Heart left ventricle (tissue), 13 donors: Measurements from ENCODE around the gene PLCG2.

Experiments used
- CTCF ChIP-seq, 12 donors: fragments of 200-600 bp; sonication (generic) in 4 of 12; IDR thresholded peaks; one replicate each; pipeline versions ENCODE4 v1.5.0 to v1.8.0; 2018 to 2022; ENCODE audit warnings: antibody characterized with exemption in 12 of 12, mild to moderate bottlenecking in 5 of 12
- POLR2A ChIP-seq, 2 donors: fragments of 450-650 bp; IDR thresholded peaks; one replicate each; pipeline ENCODE4 v1.6.1; 2017; ENCODE audit warnings: antibody characterized with exemption in 2 of 2, mild to moderate bottlenecking in 2 of 2, moderate library complexity in 2 of 2
- donor health status: ischemic (EF 13 %, LVEDD 7.1; RV severe dilation, severe dysfunction).
- donor health status: DM: no; HTN: yes; CAD: no.
- donor health status: DM: no; HTN: no; CAD: no.
- donor health status: ischemic (EF 25% LVEDD 6.9; RV normal size, moderate dysfunction).
- donor health status: ischemic (EF 25% LVEDD 5.7; RV mildly dilated, moderate dysfunction).
- donor health status: ischemic (EF 35%, LVEDD 5.7; RV mildly dilated, moderate dysfunction).
- donor health status: nonischemic (EF 11% LVEDD 7.7; RV severe dilation, severe dysfunction).
- donor health status: DM: yes; HTN: yes; CAD: no.
- donor health status: PGD.
- donor health status: ischemic (EF 29% LVEDD 5.4; RV normal size, mild dysfunction).
- donor health status: nonischemic (EF 23%, LVEDD 6.1; RV moderate dilation, normal function).

DNA sequence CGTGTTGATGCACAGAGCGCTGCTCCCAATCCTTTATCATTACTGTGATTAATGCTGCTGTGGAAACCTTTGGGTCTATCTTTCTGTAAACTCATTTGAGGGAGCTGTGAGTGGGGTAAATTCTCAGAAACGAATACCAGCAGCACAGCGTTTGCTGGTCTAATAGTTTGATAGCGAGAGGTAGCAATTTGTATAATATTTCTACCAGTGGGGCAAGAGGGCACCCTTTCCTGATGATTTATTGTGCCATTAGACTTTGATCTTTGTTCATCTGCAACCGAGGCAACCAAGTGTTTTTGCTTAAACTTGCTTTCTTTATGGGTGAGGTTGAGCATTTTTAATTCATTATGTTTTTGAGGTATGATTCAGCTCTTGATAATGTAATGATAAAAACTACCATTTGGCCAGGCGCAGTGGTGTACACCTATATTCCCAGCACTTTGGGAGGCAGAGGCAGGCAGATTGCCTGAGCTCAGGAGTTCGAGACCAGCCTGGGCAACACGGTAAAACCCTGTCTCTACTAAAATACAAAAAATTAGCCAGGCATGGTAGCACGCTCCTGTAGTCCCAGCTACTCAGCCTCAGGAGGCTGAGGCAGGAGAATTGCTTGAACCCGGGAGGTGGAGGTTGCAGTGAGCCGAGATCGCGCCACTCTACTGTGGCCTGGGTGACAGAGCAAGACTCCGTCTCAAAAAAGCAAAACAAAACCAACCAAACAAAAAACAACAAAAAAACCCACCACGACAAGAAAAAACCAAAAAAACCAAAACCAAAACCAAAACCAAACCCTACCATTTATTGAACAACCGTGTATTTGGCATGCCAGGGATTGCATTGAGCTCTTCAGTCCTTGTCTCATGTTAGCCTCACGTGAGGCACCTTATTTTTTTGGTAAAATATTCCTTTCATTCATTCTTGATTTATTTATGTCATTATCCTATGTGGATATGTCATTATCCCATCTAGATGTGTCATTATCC, 81.5 kb downstream of the PLCG2 start:
- TF ChIP-seq CTCF (IDR thresholded peaks at IDR 0.05) (no peak), POLR2A (IDR thresholded peaks at IDR 0.05) (no peak)
